ENCODE results near the gene ASAH2. TPM values are rescaled to one million over a fixed set of nuclear protein-coding genes. Genes with fewer than 3 reads are reported as not detected.
A peak's percentile ranks its signal among the peaks of the same experiment; 100 is the strongest.
"Not testable (repeated sequence)": the region's sequence is repeated elsewhere in the genome, so short reads cannot be mapped to it uniquely, and the experiment has no call there.

The ASAH2 gene
- total RNA-seq, 2 donors from 2014 or later = 1.3 to 2.2 TPM

DNA sequence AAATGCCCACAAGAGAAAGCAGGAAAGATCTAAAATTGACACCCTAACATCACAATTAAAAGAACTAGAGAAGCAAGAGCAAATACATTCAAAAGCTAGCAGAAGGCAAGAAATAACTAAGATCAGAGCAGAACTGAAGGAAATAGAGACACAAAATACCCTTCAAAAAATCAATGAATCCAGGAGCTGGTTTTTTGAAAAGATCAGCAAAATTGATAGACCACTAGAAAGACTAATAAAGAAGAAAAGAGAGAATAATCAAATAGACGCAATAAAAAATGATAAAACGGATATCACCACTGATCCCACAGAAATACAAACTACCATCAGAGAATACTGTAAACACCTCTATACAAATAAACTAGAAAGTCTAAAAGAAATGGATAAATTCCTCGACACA, 16.6 kb upstream of the ASAH2 start:
- ATAC-seq; intact Hi-C loops (cut with DNase I, micrococcal nuclease); DNase-seq: not testable (repeated sequence)

DNA sequence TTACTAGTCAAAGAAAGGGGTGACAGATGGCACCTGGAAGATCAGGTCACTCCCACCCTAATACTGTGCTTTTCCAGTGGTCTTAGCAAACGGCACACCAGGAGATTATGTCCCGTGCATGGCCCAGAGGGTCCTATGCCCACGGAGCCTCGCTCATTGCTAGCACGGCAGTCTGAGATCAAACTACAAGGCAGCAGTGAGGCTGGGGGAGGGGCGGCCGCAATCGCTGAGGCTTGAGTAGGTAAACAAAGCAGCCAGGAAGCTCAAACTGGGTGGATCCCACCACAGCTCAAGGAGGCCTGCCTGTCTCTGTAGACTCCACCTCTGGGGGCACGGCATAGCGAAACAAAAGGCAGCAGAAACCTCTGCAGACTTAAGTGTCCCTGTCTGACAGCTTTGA, 11.3 kb upstream of the ASAH2 start:
- intact Hi-C loops (cut with DNase I, micrococcal nuclease); ATAC-seq: not testable (repeated sequence)
- peak in 1 of 2 donors; percentile 37 for DNase-seq

DNA sequence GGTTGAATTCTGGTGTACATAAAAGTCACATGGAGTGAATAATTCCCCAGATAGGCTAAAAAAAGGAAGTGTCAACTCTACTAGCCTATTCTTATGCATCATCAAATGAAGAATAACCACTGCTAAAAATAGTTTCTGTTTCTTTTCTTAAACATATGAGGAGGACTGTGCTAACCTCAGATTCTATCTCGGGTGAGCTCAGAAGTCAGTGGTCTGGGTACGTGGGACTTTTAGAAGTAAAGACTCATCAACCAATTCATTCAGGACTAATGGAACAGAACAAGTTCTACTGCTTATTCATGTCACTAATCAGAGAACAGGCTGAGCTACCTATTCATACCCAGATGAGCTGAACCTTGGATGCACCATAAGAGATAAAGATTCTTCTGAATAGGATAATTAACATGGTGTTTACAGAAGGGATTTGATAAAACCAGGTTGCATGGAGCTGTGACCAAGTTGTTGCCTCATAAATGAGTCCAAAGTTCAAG, 9.5 kb upstream of the ASAH2 start:
- DNase-seq = no peak
- intact Hi-C loops (cut with DNase I, micrococcal nuclease) = no loop called here
- peak; percentile 76 for ATAC-seq

DNA sequence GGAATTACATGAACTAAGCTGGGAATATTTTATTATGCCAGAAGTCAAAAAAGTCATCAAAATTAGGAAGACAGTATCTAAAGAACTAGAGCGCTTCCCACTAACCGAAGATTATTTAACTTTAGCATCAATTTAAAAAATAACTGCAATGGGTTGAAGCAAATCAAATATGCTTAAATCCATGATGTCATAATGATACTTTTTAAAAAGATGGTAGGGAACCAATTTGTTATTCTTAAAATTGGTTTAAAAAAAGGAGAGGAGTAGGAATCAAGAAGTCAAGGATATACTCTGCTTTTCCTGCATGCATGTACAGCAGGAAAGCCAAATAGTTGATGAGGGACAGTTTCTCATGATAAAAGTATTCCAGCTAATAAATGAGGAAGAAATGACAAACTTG, 3.2 kb upstream of the ASAH2 start:
- DNase-seq = no peak
- intact Hi-C loops (cut with DNase I, micrococcal nuclease) = no loop called here

DNA sequence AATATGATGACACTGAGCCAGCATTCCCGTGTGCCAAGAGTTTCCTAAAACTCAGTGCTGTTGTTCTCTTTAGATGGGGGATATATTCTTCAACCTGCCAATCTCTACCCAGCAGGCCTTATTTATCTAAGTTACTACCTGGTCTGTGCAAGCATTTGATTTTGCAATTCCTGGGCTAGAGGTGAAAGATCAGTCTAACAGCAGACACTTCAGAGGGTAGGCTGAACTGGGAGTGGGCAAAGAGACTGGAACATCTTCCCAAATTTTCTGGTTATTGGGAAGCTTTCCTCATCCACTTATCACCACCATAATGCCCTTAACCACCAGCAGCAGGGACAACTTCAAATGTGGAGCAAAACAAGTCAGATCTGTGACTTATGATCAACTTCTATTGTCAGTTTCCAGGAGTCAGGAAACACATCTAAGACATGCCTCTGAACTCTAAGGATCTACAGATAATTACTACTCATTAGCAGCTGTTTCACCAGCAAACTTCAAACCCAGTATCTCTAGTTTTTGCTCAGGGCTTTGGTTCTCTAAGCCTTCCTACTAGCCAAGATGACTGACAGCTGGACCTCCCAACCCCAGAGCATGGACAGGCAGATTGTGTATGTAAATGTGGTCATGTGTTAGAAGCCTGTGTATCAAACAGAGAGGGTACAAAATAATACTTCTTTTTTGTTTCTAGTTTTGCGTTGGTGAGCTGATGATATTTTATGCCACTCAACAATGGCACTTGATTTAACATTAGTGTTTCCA, 1.0 kb downstream of the ASAH2 start:
- intact Hi-C loops (cut with DNase I, micrococcal nuclease) = no loop called here
- DNase-seq = no peak
- no peak for ATAC-seq

More for the DNA sequence above, 3.2 kb upstream of the ASAH2 start:
- no peak for ATAC-seq

DNA sequence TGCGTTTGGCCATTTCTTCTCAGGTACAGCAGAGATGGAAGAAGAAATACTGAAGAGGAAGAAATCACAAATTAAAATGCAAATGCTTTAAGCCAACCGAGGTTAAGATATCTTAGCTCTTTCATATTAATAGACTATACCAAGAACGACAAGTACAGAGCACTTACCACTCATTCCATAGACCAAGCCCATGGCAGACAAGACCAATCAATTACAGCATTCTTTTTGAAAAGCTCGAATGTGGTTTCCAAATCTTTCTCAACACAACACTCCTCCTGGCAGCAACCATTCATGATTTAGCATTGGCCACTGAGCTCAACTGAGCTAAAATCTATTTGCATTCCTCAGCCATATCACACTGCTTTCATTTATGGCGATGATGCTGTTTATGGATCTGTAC, 2.7 kb downstream of the ASAH2 start:
- no peak for DNase-seq
- intact Hi-C loops (cut with DNase I, micrococcal nuclease) = no loop called here
- no peak for ATAC-seq

DNA sequence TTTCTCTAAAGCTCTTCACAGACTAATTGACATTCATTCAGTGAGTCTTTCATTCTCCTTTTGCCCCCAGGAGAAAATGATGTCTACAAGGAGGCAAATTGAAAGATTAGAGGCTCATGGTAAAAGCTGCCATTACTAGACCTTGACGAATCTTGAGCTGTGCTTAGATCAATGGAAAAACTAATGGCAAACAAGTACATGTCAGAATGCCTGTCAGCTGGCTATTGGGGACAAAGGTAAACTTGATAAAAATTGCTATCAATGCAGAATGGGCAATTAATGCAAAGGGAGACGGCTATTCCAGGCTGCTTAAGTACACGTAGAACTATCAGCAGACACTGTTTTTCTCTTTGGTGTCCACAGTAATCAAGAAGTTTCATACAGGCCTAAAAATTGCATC, 3.3 kb downstream of the ASAH2 start:
- DNase-seq (no peak), ATAC-seq (no peak)
- intact Hi-C loops (cut with DNase I, micrococcal nuclease) = no loop called here

DNA sequence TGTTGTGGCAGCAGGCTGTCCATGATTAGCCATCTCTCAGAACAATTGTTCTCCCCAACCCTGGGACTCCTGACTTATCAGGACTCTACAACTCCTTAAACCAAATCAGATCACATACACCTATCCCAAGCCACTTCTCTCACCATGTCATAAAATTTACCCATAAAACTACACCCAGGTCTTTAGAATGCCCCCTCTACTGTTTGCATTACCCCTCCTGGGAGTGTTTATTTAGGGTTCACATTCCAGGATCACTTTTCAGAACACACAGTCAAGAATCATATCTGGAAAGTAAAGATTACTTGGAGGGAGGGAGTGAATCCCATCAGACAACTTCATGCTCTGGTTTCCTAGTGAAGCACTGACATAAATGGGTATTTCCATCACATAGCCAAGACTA, 7.1 kb downstream of the ASAH2 start:
- no peak for DNase-seq
- peak; percentile 37 for ATAC-seq
- intact Hi-C loops (cut with DNase I, micrococcal nuclease) = no loop called here

DNA sequence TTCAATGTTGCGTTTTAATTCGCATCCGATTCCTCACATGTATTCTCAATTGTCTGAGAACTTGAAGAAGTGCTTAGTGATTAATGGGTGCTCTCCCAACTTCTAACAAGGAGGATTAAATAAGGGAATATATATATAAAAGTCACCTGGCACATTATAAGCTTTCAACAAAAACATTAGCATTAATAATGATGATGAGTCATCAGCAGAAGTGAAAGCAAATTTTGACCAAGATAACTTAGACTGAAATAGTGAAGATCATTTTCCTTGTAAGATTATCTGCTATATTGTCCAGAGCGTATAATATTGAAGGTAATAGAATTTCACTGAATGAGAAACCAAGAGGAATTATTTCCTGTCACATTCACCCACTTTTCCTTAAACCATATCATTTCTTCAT, 8.5 kb downstream of the ASAH2 start:
- ATAC-seq (no peak), DNase-seq (no peak)
- intact Hi-C loops (cut with DNase I, micrococcal nuclease) = no loop called here

DNA sequence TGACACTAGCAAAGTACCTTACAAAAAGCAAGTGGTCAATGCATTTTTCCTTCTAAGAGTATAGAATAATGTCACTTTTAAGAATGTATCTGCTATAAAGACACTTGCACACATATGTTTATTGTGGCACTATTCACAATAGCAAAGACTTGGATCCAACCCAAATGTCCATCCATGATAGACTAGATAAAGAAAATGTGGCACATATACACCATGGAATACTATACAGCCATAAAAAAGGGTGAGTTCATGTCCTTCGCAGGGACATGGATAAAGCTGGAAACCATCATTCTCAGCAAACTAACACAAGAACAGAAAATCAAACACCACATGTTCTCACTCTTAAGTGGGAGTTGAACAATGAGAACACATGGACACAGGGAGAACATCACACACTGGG, 9.8 kb downstream of the ASAH2 start:
- ATAC-seq; DNase-seq; intact Hi-C loops (cut with DNase I, micrococcal nuclease): not testable (repeated sequence)

DNA sequence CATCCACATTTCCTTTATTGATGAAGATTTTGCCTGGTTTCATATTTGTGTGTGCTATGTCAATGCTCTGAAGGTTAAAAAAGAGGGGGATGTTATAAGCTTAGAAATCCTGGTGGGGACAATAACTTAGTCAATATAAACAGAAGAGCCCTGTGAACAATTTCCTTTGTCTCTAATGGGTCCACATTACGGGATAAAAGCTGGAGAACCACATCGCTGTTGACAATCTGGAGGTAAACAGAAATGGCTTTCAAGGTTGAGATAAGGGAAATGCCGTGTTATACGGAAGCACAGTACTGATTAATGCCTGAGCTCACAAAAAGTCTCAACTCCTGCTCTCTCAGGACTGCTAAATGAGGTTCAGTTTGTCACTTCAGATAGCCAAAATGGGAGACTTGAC, 16.8 kb downstream of the ASAH2 start:
- ATAC-seq (peak; percentile 76), DNase-seq (no peak)
- intact Hi-C loops (cut with DNase I, micrococcal nuclease) = no loop called here

DNA sequence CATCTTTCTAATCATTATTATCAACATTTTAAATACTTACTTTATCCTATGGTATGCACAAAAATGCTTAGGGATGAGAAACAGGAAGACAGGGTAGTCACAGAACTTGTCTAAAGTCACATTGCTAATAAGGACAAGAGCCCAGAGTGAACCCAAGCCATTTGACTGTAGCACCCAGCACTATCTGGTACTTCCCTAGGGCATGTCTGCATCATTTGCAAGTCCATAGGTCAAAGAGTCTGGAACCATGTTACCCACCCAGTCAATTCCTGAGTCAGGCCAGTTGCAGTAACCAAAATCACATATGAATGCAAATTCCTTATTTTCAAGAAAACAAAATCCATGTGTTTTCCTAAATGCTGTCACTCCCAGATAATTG, 19.1 kb downstream of the ASAH2 start:
- peak; percentile 80 for ATAC-seq
- intact Hi-C loops (cut with DNase I, micrococcal nuclease) = no loop called here
- no peak for DNase-seq

DNA sequence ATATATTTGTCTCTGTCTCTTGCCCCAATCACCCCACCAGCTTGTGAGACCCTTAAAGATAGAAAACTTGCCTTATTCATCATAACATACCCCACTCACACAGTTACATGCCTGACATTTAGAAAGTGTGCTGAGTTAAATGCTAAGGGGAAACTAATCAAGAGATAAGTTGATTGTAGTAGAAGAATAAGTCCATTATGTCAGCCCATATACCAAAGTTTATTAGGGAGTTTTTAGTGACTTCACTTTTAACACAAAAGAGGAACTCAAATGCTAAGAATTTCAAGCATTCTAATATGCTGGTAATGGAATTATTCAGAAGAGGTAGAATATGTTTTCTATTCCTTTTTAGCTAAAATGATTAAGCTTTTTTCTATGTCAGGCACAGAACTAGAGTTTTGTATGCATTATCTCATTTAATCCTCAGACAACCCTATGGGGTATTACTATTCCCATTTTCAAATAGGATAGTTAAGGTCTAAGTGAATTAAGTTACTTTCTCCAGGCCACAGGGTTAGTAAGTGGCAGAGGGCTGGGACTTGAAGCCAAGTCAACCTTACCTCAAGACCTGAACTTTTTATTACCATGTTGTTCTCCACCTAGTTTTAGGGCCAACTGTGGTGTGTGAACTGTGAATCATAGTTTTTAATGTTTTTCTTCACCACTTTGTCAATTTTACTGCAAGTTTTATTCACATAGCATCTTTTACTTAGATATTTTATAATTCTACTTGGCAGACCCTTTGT, 19.6 kb downstream of the ASAH2 start:
- DNase-seq = no peak
- intact Hi-C loops (cut with DNase I, micrococcal nuclease) = no loop called here
- ATAC-seq = peak; percentile 62

DNA sequence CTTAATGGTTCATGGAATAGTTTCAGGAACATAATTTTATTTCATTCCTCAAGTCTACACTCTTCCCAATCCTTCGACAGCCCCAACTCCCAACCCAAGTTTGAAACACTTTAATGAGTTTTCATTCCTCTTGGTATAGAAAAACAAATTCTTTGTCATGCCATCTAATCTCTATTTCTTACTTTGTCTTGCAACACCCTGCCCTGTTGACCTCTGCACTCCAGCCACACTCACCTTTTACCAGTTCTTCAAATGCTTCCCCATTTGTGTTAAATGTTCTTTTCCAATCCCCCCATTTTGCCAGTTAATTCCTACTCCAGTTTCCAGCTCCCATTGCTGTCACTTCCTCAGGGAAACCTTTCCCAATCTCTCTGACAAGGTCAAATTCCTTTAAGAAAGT, 21.9 kb downstream of the ASAH2 start:
- DNase-seq (no peak), ATAC-seq (no peak)
- intact Hi-C loops (cut with DNase I, micrococcal nuclease) = no loop called here

DNA sequence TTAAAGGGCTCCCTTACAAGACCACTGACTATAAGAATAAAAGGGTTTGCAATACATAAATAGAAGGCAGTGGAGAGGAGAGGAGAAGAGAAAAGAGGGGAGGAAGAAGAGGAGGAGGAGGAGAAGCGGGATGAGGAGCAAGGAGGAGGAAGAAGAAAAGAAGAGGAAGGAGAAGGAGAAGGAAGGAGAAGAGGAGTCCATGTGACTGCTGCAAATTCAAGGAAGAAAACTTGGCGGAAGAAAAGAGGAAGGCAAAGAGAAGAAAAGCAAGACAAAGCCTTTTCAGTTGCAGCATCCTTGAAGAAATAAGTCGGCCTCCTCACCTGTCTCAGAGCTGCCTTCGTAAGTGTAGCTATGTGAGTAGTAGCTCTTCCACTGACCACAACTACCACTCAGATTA, 22.6 kb downstream of the ASAH2 start:
- ATAC-seq = no peak
- intact Hi-C loops (cut with DNase I, micrococcal nuclease) = no loop called here
- no peak for DNase-seq

DNA sequence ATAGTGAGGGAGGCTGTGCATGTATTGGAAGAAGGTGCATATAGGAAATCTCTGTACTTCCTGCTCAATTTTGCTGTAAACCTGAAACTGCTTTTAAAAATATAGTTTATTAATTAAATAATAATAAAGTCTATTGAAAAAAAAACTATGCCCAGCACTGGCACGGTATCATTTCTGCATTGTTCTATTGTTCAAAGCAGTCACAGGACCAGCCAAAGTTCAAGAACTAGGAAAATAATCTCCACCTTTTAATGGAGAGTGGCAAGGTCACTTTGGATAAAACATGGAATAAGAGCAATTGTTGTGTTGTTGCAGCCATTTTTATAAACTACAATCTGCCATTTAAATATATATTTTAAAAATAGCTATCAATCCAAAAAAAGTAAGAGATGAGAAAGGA, 24.7 kb downstream of the ASAH2 start:
- intact Hi-C loops (cut with DNase I, micrococcal nuclease) = no loop called here
- ATAC-seq (no peak), DNase-seq (no peak)

DNA sequence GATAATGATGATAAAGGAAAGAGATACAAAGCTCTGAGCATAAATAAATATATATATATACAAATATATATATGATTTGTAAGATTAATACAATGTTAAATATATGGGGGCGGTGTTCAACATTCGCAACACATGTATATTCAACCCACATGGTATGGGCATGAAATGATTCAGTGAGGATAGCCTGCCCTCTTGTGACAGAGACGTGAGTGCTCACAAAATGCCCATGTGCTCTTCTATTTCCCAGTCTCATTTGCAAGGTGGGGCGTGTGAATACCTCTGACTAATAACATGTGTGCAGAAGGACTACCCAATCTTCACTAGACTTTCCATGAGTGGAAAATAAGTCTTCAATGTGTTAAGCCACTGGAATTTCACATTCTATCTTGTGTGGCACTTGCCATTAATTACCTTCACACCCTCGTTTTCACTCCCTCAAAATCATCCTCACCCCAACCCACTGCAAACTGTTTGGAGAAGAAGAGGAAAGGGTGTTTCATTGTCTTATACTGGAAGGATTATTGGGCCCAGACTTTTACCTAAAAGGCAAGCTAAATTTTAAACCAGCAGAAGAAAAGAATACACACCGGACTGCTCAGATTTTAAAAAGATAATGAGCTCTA, 26.9 kb downstream of the ASAH2 start:
- DNase-seq (peak in 1 of 2 donors; percentile 5), ATAC-seq (peak; percentile 85)
- intact Hi-C loops (cut with DNase I, micrococcal nuclease) = no loop called here

DNA sequence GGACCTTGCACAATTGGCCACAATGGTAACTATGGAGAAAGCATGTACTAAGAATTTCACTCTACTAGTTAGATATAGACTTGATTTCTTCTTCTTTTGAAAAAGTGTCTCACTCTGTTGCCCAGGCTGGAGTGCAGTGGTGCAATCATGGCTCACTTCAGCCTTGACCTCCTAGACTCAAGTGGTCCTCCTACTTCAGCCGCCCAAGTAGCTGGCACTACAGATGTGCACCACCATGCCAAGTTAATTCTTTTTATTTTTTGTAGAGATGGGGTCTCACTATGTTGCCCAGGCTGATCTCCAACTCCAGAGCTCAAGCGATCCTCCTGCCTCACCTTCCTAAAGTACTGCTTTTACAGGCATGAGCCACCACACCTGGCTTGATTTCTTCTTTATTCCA, 29.1 kb downstream of the ASAH2 start:
- DNase-seq (no peak), ATAC-seq (no peak)
- intact Hi-C loops (cut with DNase I, micrococcal nuclease) = no loop called here

DNA sequence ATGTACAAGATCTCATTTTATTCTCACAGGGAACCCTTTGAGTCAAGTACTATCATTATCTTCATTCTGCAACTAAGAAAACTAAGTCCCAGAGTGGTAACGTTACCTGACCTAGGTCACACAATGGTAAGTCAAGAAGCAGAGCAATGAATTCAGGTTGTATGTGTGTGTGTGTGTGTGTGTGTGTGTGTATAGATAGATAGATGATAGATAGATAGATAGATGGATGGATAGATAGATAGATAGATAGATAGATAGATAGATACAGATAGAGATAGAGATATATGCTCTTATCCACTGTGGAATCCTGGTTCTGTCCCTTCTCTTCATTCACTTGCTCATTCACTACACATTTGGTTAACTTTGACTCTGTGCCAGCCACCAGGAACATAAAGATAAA, 29.8 kb downstream of the ASAH2 start:
- intact Hi-C loops (cut with DNase I, micrococcal nuclease) = no loop called here
- ATAC-seq (no peak), DNase-seq (no peak)

DNA sequence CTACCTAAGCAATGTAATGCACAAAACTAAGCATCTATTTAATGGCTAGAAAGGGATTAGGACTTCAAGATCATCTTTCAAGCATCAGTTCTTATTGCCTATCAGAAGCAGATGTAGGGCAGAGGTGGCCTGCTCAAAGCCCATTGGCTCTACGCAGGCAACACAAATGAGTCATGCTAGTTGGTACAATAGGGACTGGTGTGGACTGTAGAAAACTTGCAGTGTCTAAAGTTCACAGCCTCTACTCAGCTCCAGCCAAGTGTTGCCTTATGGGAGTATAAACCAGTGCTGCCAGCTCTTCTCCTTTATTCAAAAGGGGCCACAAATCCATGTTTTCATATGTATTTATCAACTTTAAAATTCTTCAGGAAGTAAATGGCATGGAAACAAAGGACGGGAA, 31.7 kb downstream of the ASAH2 start:
- DNase-seq (no peak), ATAC-seq (no peak)
- intact Hi-C loops (cut with DNase I, micrococcal nuclease) = no loop called here

All from left colon (tissue), 2 donors.